GM18526 (cell line): ENCODE measurements around the gene CSRNP3.

Experiments used
- POLR2A ChIP-seq: IDR thresholded peaks from 3 replicates; pipeline ENCODE4 v1.6.1; 2011; ENCODE audit not compliant: insufficient read length; ENCODE audit errors: extremely low read depth

Gene CSRNP3

DNA sequence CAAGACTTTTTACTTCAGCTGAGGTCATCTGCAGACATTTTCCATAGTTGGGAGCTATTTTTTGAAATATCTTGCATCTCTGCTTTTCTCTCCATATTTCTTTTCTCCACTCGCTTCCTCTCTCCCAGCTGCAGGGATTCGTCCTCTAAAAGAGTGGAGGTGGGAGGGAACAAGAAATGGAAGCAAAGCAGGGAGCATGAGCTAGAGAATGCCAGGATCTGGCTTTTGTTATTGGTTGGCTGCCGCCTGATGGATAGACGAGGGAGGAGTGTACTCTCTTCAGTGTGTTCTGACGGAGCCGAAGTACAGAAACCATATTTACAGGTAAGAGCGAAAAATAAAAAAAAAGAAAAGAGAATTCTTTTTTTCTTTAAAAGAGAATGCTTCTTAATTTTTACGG, at the start of gene CSRNP3:
Gene CSRNP3 (plus strand): TSS at position 282 of the 400 bp plus-strand sequence. CDS start 125,368 bp downstream, outside the sequence.
- no peak for TF ChIP-seq POLR2A

- no peak for TF ChIP-seq POLR2A
These were observed 49.3 kb upstream of the CSRNP3 start for GRCh38 chr2:165420231-165420630.

- no peak for TF ChIP-seq POLR2A
These were observed 46.4 kb upstream of the CSRNP3 start for GRCh38 chr2:165423081-165423480.

DNA sequence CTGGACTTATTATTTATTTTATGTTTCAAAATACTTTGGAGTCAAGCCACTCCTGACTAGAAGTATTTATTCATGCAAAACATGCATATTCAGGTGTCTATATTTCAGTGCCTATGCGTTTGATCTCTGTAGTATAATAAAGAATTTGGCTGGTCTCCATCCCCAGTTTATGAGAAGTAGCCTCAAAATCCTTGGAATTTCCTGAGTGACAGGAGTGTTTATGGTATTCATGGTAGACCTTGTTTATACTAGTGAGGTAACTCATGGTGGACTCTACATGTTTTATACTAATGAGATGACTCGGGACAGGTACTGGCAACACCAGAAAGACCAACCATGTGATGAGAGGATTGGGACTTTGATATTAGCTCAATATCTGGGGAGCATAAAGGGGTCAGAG, 43.9 kb upstream of the CSRNP3 start:
- no peak for TF ChIP-seq POLR2A

DNA sequence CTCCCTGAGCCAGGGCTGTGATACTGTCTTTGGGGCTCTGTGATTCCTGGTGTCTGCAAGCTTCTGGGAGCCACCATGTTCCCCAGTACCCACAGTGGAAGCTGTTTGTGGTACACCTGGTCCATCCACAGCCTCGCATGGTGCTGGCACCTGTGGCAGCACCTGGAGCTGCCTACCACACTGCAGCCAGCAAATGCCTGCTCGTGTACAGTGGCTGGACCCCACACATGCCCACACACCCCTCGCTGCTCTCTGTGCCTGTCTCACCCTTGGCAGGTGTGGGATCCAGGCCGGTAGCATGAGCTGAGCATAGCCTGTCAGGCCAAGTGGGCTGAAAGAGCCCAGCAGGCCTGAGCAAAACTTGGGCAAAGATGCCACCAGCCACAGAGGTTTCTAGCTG, 41.8 kb upstream of the CSRNP3 start:
- no peak for TF ChIP-seq POLR2A

DNA sequence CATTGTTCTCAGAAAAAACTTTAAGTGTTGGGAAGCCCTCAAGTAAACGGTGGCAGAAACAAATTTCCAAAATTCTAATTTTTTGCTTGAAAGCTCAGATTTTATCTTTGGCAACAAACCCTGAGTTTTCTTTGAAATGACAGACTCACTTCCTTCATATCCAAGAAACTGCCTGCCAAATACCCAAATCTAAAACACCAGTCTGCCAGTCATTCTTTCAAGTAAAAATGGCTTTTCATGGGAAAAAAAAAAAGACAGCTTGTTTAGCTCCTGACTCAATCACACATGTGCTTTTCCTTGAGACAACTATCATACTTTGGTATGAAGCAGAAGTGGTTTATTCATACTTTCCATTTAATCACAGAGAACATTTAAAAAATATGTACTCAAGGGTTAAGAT, 40.6 kb upstream of the CSRNP3 start:
- no peak for TF ChIP-seq POLR2A

DNA sequence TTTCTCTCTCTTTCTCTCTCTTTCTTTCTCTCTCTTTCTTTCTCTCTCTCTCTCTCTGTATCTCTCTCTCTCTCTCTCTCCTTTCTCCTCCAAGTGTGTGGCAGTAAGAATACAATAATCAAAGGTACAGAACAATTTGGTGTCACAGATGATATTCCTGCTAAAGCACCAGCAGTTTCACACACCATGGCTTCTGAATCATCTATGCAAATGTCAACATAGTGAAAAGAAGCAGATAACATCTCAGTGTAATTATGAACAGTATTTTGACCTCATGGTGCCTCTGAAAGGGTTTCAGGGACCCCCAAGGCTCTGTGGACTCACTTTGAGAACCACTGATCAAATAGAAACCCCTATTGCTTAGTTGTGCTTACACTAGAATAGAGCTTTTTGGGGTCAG, 38.5 kb upstream of the CSRNP3 start:
- no peak for TF ChIP-seq POLR2A

GRCh38 chr2:165432234-165432966, 37.1 kb upstream of the CSRNP3 start:
- no peak for TF ChIP-seq POLR2A

- TF ChIP-seq POLR2A: no peak
These were observed 34.5 kb upstream of the CSRNP3 start for GRCh38 chr2:165434865-165435496.

GRCh38 chr2:165435611-165436010, 33.9 kb upstream of the CSRNP3 start:
- no peak for TF ChIP-seq POLR2A

DNA sequence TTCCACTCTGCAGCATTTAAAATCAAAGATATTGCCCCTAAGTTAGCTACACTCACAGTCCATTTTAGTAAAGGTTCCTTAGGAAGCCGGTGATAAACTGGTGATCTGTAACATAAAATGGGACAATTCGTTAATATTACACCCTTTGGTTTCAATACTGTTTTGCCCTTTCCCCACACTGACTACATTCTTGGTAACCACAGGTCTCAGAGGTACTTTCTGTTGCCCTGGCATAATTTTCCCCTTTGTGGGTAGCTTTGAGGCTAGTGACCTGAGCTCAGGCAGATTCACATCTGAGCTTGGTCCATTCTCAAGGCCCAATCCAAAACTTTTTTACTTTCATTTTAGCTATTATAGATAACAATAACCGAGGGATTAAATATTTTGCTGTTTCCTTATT, 32.9 kb upstream of the CSRNP3 start:
- no peak for TF ChIP-seq POLR2A

DNA sequence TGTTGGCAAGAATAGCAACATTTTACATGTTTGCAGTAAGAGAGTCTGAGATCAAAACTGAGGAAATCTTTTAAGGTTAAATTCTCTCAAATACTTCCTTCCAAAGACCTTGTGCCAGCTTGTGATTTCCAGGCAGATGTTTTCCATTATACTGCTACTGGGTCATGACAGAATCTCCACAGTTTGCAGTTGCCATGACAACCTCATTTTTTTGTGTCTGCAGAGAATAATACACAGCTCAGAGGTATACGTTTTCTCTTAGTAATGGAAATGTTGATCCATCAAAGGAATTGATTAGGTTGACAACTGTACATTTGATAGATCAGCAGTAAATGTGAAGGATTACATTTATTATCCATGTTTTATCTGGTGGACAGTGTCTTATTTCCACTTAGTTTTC, 29.1 kb upstream of the CSRNP3 start:
- TF ChIP-seq POLR2A: no peak

DNA sequence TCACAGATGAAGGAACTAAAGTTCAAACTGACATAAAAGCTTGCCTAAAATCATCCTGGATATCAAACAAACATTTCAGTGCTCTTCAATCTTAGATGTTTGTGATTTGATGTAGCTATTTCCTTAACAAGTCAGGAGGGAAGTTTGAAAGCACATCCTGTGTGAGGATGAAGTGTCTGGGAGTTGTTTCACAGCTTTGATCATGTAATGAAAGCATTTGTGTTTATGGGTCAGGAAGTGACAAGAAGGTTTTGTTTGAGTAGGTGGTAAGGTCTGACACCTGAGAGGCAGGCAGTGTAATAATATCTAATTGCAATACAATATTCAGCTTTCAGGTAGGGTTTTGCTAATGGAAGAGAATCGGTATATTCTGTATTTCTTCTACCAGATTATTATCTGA, 26.0 kb upstream of the CSRNP3 start:
- TF ChIP-seq POLR2A: no peak

- no peak for TF ChIP-seq POLR2A
These were observed 21.1 kb upstream of the CSRNP3 start for GRCh38 chr2:165448406-165448805.

GRCh38 chr2:165450156-165450555, 19.3 kb upstream of the CSRNP3 start:
- TF ChIP-seq POLR2A: no peak

- TF ChIP-seq POLR2A: no peak
These were observed 17.2 kb upstream of the CSRNP3 start for GRCh38 chr2:165452327-165452726.

DNA sequence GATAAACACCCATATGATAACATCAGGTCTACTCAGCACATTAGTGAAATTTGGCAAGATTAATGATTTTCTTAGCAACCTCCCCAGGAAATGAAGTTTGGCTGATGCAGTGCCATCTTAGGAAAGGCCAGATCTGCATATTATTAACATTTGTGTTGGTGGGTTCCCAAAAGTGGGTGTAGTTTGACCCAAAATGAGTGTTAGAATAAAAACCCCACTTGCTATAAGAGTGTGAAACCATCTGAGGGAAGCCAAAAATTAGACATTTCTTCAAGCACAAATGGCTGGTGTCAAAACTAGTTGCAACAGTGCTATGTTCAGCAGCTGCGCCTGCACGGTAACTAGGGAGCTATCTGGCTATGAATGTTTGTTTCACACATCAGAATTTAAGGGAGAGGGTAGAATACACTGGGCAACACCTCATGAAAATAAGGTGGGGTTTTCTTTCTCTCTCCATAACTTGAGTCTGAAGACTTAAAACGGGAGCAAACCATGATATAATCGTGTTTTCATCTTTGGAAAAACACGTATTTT, 15.9 kb upstream of the CSRNP3 start:
- TF ChIP-seq POLR2A: no peak

- TF ChIP-seq POLR2A: no peak
These were observed 14.6 kb upstream of the CSRNP3 start for GRCh38 chr2:165454905-165455304.
